ENCODE results near the gene EFCC1.
A peak's percentile ranks its signal among the peaks of the same experiment; 100 is the strongest.

EFCC1 gene

DNA sequence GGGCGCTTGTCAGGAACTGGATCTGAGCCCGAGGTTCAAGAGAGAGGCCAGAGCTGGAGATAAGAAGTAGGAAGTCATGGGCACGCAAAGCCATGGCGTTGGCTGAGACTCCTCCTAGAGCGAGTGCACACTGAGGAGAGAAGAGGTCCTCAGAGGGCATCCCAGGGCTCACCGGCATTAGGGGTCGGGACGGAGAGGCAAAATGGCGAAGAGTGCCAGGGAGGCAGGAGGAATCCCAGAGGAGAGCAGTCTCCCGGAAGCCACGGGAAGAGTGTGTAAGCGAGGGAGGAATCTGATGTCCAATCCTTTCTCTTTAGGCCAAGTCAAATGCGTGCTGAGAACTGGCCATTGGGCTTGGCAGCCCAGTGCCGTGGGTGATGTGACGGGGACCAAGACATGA, 24.0 kb downstream of the EFCC1 start:
- no peak overlapping the region for H3K4me3 ChIP-seq (ENCODE audit: low read length)
- TF ChIP-seq, protein P1, sequence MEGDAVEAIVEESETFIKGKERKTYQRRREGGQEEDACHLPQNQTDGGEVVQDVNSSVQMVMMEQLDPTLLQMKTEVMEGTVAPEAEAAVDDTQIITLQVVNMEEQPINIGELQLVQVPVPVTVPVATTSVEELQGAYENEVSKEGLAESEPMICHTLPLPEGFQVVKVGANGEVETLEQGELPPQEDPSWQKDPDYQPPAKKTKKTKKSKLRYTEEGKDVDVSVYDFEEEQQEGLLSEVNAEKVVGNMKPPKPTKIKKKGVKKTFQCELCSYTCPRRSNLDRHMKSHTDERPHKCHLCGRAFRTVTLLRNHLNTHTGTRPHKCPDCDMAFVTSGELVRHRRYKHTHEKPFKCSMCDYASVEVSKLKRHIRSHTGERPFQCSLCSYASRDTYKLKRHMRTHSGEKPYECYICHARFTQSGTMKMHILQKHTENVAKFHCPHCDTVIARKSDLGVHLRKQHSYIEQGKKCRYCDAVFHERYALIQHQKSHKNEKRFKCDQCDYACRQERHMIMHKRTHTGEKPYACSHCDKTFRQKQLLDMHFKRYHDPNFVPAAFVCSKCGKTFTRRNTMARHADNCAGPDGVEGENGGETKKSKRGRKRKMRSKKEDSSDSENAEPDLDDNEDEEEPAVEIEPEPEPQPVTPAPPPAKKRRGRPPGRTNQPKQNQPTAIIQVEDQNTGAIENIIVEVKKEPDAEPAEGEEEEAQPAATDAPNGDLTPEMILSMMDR (conservative IDR thresholded peaks at IDR 0.05; ENCODE audit: low read length) = no peak
- DNase-seq (ENCODE audit: low read depth) = no peak

GRCh38 chr3:129025691-129026435, 24.8 kb downstream of the EFCC1 start:
- TF ChIP-seq, protein P1 (conservative IDR thresholded peaks at IDR 0.05; ENCODE audit: low read length) = no peak
- DNase-seq (ENCODE audit: low read depth) = peak; percentile 28
- H3K4me3 ChIP-seq (ENCODE audit: low read length) = no peak overlapping the region

GRCh38 chr3:129026728-129027543, 25.8 kb downstream of the EFCC1 start:
- TF ChIP-seq, protein P1 (conservative IDR thresholded peaks at IDR 0.05; ENCODE audit: low read length) = no peak
- DNase-seq (ENCODE audit: low read depth) = peak; percentile 49

DNA sequence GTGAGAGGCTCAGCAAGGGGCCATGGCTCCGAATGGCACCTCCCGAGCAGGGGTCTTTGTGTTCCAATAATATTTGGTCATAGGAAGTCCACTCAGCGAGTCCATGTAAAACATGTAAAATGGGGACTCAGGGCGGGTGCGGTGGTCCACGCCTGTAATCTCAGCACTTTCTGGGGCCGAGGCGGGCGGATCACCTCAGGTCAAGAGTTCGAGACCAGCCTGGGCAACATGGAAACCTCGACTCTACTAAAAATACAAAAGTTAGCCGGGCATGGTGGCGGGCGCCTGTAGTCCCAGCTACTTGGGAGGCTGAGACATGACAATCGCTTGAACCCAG, 26.4 kb downstream of the EFCC1 start:
- H3K4me3 ChIP-seq (ENCODE audit: low read length) = no peak overlapping the region

More at GRCh38 chr3:129026728-129027543, 25.8 kb downstream of the EFCC1 start:
- no peak overlapping the region for H3K4me3 ChIP-seq (ENCODE audit: low read length)

DNA sequence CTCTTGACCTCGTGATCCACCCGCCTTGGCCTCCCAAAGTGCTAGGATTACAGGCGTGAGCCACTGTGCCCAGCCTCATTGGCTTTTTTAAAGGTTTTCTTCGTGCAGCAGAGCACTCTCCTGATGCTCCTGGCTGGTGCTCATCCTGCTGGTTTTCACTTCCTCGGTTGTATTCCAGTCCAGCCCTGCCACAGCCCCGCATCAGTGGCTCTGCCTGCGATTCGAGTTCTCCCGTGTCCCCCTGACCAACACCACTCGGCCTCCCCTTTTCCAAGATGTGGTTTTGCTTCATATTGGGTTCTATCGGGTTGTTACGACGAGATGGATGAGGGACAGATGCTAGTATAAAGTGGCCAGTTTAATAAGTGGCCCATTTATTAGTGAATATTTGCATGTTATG, 27.8 kb downstream of the EFCC1 start:
- no peak overlapping the region for H3K4me3 ChIP-seq (ENCODE audit: low read length)
- DNase-seq (ENCODE audit: low read depth) = no peak
- TF ChIP-seq, protein P1 (conservative IDR thresholded peaks at IDR 0.05; ENCODE audit: low read length) = no peak

More for the DNA sequence above, 26.4 kb downstream of the EFCC1 start:
- TF ChIP-seq, protein P1 (conservative IDR thresholded peaks at IDR 0.05; ENCODE audit: low read length) = no peak
- no peak for DNase-seq (ENCODE audit: low read depth)

GRCh38 chr3:129030611-129031010, 29.5 kb downstream of the EFCC1 start:
- no peak for DNase-seq (ENCODE audit: low read depth)
- TF ChIP-seq, protein P1 (conservative IDR thresholded peaks at IDR 0.05; ENCODE audit: low read length) = no peak
- no peak overlapping the region for H3K4me3 ChIP-seq (ENCODE audit: low read length)
